KMS-11 (cell line): ENCODE results near the gene ITCH.
A peak's percentile ranks its signal among the peaks of the same experiment; 100 is the strongest.
"Not testable (repeated sequence)": the region's sequence is repeated elsewhere in the genome, so short reads cannot be mapped to it uniquely, and the experiment has no call there.

ENCODE experiments used
- H2AFZ ChIP-seq: fragments of 200-600 bp; sonication (generic); 2 replicates; pipeline ENCODE4 v1.6.1; 2016; ENCODE audit warnings: antibody characterized with exemption, mixed run types, low read depth
- H3K27ac ChIP-seq: fragments of 200-600 bp; sonication (generic); 2 replicates; pipeline ENCODE4 v1.6.1; 2016; ENCODE audit warnings: mild to moderate bottlenecking, mixed run types
- H3K27me3 ChIP-seq: fragments of 200-600 bp; sonication (generic); 2 replicates; pipeline ENCODE4 v1.6.1; 2017; ENCODE audit warnings: mild to moderate bottlenecking, low read depth, mixed run types, moderate library complexity; ENCODE audit not compliant: insufficient read depth
- H3K36me3 ChIP-seq: fragments of 200-600 bp; sonication (generic); 2 replicates; pipeline ENCODE4 v1.6.1; 2017; ENCODE audit warnings: mild to moderate bottlenecking, mixed run types; ENCODE audit not compliant: insufficient read depth
- H3K4me1 ChIP-seq: fragments of 200-600 bp; sonication (generic); 2 replicates; pipeline ENCODE4 v1.6.1; 2016; ENCODE audit warnings: mild to moderate bottlenecking, low read depth, mixed run types; ENCODE audit not compliant: poor library complexity, severe bottlenecking
- H3K4me2 ChIP-seq: fragments of 200-600 bp; sonication (generic); 2 replicates; pipeline ENCODE4 v1.7.0; 2016; ENCODE audit warnings: mild to moderate bottlenecking, mixed run types
- H3K4me3 ChIP-seq: fragments of 200-600 bp; sonication (generic); IDR thresholded peaks from 2 replicates; pipeline ENCODE4 v1.6.1; 2017; ENCODE audit warnings: low read depth, low read length, mixed read lengths; ENCODE audit not compliant: insufficient read depth
- H3K79me2 ChIP-seq: fragments of 200-600 bp; sonication (generic); 2 replicates; pipeline ENCODE4 v1.6.1; 2016; ENCODE audit warnings: low read depth, mixed run types; ENCODE audit not compliant: insufficient read depth
- H3K9ac ChIP-seq: fragments of 200-600 bp; sonication (generic); 2 replicates; pipeline ENCODE4 v1.6.1; 2016; ENCODE audit warnings: mild to moderate bottlenecking, mixed run types
- H4K20me1 ChIP-seq: fragments of 200-600 bp; sonication (generic); 2 replicates; pipeline ENCODE4 v1.6.1; 2016; ENCODE audit warnings: mild to moderate bottlenecking, mixed run types; ENCODE audit not compliant: insufficient read depth
- TF ChIP-seq, protein P1 (sequence below): fragments of 200-600 bp; sonication (generic); conservative IDR thresholded peaks from 2 replicates; pipeline ENCODE4 v1.6.1; 2017; ENCODE audit warnings: low read depth, mild to moderate bottlenecking, antibody characterized with exemption, low read length, moderate library complexity, mixed read lengths

Gene ITCH

DNA sequence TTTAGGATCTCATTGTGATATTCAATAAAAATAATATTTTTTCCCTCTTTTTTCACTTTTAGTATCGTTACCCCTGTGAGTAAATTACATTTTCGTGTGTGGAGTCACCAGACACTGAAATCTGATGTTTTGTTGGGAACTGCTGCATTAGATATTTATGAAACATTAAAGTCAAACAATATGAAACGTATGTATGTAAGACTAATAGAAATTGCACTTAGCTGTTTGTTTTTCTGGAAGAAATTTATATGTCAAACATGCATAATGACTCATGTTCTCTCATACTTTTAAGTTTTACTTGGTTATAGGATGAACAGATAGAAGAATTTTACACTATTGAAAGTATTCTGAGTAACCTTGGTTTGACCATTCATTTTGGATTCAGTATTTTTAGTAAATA, 49.4 kb downstream of the ITCH start:
- Histone ChIP-seq H3K36me3 (no peaks in the 10 kb centered on the region), H3K79me2 (peaks cover 38% of the 10 kb centered on the region), H3K4me1 (peaks cover 99% of the 10 kb centered on the region)

DNA sequence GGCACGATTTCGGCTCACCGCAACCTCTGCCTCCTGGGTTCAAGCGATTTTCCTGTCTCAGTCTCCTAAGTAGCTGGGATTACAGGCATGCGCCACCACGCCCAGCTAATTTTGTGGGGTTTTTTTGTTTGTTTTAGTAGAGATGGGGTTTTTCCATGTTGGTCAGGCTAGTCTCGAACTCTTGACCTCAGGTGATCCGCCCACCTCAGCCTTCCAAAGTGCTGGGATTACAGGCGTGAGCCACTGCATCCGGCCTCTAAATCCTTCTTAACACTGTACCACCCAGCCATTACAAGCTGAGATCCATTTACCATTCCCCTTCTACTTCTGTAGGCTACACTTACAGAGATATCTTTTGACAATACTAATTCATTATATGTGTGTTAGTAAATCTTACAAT, 51.5 kb downstream of the ITCH start:
- peaks cover 99% of the 10 kb centered on the region for H3K4me1 ChIP-seq
- not testable (repeated sequence) for H4K20me1 ChIP-seq, H3K36me3 ChIP-seq, H2AFZ ChIP-seq, H3K27me3 ChIP-seq, H3K4me3 ChIP-seq
- H3K9ac ChIP-seq: peak overlapping the region; percentile 29; the same call in 1 of the 2 replicates
- peak overlapping the region; percentile 68 for H3K4me2 ChIP-seq
- peaks cover 44% of the 10 kb centered on the region for H3K79me2 ChIP-seq
- H3K27ac ChIP-seq: peak overlapping the region; percentile 89

More for the DNA sequence above, 49.4 kb downstream of the ITCH start:
- H4K20me1 ChIP-seq: no peaks in the 10 kb centered on the region
- H3K27me3 ChIP-seq: no peaks in the 10 kb centered on the region
- H2AFZ ChIP-seq: no peak overlapping the region
- TF ChIP-seq, protein P1, sequence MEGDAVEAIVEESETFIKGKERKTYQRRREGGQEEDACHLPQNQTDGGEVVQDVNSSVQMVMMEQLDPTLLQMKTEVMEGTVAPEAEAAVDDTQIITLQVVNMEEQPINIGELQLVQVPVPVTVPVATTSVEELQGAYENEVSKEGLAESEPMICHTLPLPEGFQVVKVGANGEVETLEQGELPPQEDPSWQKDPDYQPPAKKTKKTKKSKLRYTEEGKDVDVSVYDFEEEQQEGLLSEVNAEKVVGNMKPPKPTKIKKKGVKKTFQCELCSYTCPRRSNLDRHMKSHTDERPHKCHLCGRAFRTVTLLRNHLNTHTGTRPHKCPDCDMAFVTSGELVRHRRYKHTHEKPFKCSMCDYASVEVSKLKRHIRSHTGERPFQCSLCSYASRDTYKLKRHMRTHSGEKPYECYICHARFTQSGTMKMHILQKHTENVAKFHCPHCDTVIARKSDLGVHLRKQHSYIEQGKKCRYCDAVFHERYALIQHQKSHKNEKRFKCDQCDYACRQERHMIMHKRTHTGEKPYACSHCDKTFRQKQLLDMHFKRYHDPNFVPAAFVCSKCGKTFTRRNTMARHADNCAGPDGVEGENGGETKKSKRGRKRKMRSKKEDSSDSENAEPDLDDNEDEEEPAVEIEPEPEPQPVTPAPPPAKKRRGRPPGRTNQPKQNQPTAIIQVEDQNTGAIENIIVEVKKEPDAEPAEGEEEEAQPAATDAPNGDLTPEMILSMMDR: no peak
- H3K4me3 ChIP-seq: no peak overlapping the region
- H3K27ac ChIP-seq: peak overlapping the region; percentile 89
- H3K4me2 ChIP-seq: peak overlapping the region; percentile 68
- H3K9ac ChIP-seq: no peak overlapping the region

DNA sequence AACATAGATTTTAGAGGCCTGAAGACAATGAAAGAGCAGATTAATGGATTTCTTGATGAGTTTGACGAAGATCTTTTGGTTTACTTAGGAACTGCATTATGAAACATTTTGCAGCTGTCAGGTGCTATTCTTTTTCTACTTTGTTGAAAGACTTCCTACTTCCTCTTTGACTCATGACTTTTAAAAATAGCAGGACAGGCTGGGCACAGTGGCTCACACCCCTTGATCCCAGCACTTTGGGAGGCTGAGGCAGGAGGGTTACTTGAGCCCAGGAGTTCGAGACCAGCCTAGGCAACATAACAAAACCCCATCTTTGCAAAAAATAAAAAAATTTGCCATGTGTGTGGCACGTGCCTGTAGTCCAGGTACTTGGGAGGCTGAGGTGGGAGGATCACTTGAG, 52.0 kb downstream of the ITCH start:
- Histone ChIP-seq H4K20me1 (no peaks in the 10 kb centered on the region), H3K4me1 (peaks cover 99% of the 10 kb centered on the region), H2AFZ (no peak overlapping the region), H3K27me3 (no peaks in the 10 kb centered on the region), H3K27ac (peak overlapping the region; percentile 89), H3K36me3 (peaks cover 3% of the 10 kb centered on the region; the same call in 1 of the 2 replicates), H3K4me2 (peak overlapping the region; percentile 68), H3K9ac (peak overlapping the region; percentile 29; the same call in 1 of the 2 replicates), H3K4me3 (no peak overlapping the region), H3K79me2 (peaks cover 44% of the 10 kb centered on the region)
- TF ChIP-seq, protein P1: no peak

DNA sequence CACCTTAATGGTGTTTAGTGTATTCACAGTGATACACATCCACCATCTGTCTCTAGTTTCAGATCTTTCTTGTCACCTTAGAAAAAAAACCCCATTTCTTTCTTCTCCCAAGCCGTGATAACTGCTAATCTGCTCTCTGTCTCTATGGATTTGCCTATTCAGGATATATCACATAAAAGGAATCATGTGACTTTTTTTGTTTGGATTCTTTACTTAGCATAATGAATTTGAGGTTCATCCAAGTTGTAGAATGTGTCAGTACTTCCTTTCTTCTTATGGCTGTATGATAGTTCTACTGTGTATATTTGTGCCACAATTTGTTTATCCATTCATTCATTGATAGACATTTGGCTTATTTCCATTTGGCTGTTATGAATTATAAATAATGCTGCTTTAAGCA, 57.1 kb downstream of the ITCH start:
- peaks cover 51% of the 10 kb centered on the region; the same call in 1 of the 2 replicates for H3K79me2 ChIP-seq
- TF ChIP-seq, protein P1: no peak
- H2AFZ ChIP-seq: no peak overlapping the region
- peaks cover 73% of the 10 kb centered on the region for H3K4me1 ChIP-seq
- no peak overlapping the region for H3K27ac ChIP-seq
- no peak overlapping the region for H3K4me3 ChIP-seq
- no peaks in the 10 kb centered on the region for H4K20me1 ChIP-seq
- no peaks in the 10 kb centered on the region for H3K27me3 ChIP-seq
- H3K9ac ChIP-seq: no peak overlapping the region
- peaks cover 3% of the 10 kb centered on the region; the same call in 1 of the 2 replicates for H3K36me3 ChIP-seq
- H3K4me2 ChIP-seq: no peak overlapping the region

DNA sequence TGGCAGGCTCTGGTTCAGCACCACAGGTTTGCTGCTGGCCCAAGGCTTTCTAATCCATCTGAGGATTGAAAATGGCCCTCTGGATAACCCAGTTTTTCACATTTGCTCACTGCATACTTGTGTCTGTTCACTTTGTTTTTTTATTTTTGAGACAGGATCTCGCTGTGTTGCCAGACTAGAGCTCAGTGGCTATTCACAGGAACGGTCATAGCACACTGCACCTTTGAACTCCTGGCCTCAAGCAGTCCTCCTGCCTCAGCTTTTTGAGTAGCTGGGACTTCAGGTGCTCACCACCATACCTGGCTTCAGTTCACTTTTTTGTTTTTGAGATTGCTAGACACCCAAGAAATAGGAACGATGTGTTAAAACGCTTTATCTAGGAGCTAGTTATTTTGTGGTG, 57.9 kb downstream of the ITCH start:
- H4K20me1 ChIP-seq: no peaks in the 10 kb centered on the region
- H3K36me3 ChIP-seq: peaks cover 3% of the 10 kb centered on the region; the same call in 1 of the 2 replicates
- no peak overlapping the region for H3K9ac ChIP-seq
- TF ChIP-seq, protein P1: no peak
- H3K79me2 ChIP-seq: peaks cover 51% of the 10 kb centered on the region; the same call in 1 of the 2 replicates
- no peak overlapping the region for H3K4me2 ChIP-seq
- no peaks in the 10 kb centered on the region for H3K27me3 ChIP-seq
- no peak overlapping the region for H3K27ac ChIP-seq
- H3K4me3 ChIP-seq: no peak overlapping the region
- H2AFZ ChIP-seq: no peak overlapping the region
- H3K4me1 ChIP-seq: peaks cover 65% of the 10 kb centered on the region
